Measurements from ENCODE around the gene LRRC18.

- TF ChIP-seq CTCF (IDR thresholded peaks at IDR 0.05; ENCODE audit: low read depth, low read length) (no peak), MAX (IDR thresholded peaks at IDR 0.05; ENCODE audit: low read depth, low read length) (no peak), POLR2A (IDR thresholded peaks at IDR 0.05; ENCODE audit: extremely low read depth, insufficient read length) (no peak)
Observed at GRCh38 chr10:48924988-48925387, 14.7 kb downstream of the LRRC18 start.

Measured in NB4 (cell line).